HG02610 (cell line): Measurements from ENCODE around the gene DUT.
"Not testable (repeated sequence)": the region's sequence is repeated elsewhere in the genome, so short reads cannot be mapped to it uniquely, and the experiment has no call there.

Experiments
- ATAC-seq: cut with Tn5 transposase; IDR thresholded peaks from one replicate; pipeline ENCODE4 v1.9.1; 2021; ENCODE audit warnings: mild to moderate bottlenecking, moderate library complexity; ENCODE audit not compliant: unreplicated experiment

Gene DUT

DNA sequence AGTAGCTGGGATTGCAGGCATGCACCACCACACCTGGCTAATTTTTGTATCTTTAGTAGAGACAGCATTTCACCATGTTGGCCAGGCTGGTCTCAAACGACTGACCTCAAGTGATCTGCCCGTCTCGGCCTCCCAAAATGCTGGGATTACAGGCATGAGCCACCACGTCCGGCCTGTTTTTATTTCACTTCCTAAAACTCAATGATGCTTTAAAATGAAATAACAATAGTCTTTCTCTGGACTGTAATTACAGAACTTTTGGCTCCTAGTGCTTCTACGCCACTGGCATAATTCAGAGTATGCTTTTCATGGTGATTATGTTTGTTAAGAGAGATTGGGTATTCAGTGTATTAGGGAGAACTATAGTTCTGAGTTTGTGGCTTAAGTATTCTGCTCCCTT, 5.0 kb upstream of the DUT start:
- ATAC-seq: not testable (repeated sequence)

DNA sequence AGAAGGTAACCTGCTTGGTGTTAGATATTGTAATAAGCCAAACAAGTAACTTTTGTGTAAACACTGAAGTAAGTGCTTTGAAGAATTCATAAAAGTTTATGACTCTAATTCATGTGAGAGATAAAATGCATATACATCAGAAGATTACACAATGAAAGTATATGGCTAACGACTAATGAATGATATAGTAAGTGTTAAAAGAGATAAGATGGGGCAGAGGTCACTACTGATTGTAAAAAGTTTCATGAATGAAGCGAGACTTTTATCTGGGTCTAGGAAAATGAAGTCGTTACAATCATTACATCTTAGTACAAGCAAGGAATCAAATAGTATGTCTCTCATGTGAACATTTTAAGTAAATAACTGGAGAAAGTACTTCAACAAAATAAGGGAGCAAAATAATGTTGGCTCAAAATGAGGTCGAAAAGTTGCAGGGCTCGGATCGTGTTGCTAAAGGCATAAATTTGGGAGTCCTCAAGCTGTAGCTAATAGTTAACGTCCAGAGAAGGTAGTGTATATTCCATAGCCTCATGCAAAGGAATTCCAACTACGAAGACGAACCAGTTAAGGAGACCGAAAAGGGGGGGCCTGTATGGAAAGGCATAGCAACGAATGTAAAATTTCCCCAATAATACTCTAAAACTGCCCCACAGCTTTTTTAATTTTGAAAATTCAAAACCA, 984 bp upstream of the DUT start:
- ATAC-seq: no peak

GRCh38 chr15:48331796-48332641, 790 bp downstream of the DUT start:
- peak; percentile 57 for ATAC-seq

- ATAC-seq: no peak
These were observed 1.4 kb downstream of the DUT start for GRCh38 chr15:48332642-48333034.

DNA sequence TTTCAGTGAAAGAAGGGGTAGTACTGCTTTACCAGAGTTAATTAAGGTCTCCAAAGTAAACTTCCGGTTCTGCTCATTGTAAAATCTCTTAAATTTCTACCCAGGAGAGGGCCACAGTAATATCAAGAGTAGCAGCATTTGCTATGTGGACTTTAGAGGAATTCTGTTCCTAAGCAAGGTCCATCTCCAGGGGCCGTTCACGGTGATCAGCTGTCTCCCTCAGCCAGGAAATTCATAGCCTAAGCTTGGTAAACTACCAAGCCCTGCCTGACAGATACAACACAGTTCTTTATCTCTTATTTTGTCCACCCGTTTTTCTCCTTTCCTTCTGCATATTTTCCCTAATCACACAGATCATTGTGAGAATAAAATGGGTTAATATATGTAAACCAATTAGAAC, 2.3 kb downstream of the DUT start:
- ATAC-seq: no peak

- no peak for ATAC-seq
These were observed 3.0 kb downstream of the DUT start for GRCh38 chr15:48334260-48334659.

- no peak for ATAC-seq
These were observed 5.7 kb downstream of the DUT start for GRCh38 chr15:48336940-48337339.

DNA sequence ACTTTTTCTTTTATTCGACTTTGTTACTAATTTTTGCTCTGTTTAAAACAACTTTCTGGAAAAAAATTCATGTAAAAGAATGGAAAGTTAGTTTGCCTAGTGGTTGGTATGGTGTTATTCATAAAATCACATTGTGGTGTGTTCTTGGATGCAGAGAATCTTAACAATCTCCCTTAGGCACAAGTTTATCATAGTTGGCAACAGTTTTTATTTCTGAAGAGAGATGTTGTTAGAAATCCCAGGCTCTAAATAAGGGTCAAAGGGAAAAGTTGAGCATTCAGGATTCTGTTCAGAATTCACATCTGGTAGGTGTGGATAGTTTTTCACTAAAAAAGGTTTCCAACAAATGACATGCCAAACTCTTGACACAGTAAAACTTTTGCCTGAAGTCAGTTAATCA, 6.4 kb downstream of the DUT start:
- ATAC-seq: no peak

- ATAC-seq: no peak
These were observed 8.9 kb downstream of the DUT start for GRCh38 chr15:48340111-48340510.

GRCh38 chr15:48343865-48344264, 12.6 kb downstream of the DUT start:
- ATAC-seq: no peak

GRCh38 chr15:48345516-48345915, 14.3 kb downstream of the DUT start:
- no peak for ATAC-seq

GRCh38 chr15:48352474-48353072, 21.3 kb downstream of the DUT start:
- peak; percentile 87 for ATAC-seq

GRCh38 chr15:48354694-48355303, 23.6 kb downstream of the DUT start:
- no peak for ATAC-seq

GRCh38 chr15:48355377-48355776, 24.1 kb downstream of the DUT start:
- no peak for ATAC-seq

GRCh38 chr15:48358229-48359152, 27.3 kb downstream of the DUT start:
- peak; percentile 33 for ATAC-seq

- no peak for ATAC-seq
These were observed 29.6 kb downstream of the DUT start for GRCh38 chr15:48360841-48361240.

GRCh38 chr15:48361685-48362084, 30.5 kb downstream of the DUT start:
- no peak for ATAC-seq

GRCh38 chr15:48363474-48363873, 32.2 kb downstream of the DUT start:
- ATAC-seq: no peak

GRCh38 chr15:48365575-48365974, 34.3 kb downstream of the DUT start:
- no peak for ATAC-seq

DNA sequence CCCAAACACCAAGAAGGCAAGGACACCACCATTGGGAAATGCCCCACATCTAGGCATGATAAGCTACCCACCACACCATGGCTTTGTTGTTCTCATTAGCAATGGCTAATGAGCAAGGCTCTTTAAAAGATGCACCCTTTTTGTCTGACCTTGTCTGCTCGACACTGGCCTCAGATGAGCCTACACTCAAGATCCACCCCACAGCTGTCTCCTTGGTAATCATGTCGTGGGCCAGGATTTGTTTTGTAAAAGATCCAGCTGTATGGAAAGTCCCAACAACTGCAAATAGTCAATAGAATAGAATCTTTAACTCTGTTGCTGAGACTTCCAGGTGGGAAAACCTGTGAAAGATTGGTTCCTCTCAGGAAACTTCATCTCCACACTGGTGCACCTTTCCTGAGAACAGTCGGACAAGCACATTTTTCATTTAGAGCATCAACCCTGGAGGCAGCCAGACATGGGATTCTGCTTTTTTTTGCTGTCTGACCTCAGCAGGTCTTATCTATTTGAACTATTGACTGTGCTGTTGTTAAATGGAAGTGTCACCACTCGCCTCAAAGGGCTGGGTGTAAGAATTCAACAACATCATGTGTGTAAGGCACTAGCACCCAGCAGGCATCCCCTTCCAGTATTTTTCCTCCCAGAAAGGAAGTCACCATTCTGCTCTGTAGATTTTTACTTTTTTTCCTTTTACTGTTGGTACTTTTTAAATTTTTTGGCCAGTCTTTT, 35.5 kb downstream of the DUT start:
- ATAC-seq: no peak
